Parathyroid adenoma (tissue), 2 donors: ENCODE data around the gene RAP1GAP.

ENCODE experiments used
- H2AFZ ChIP-seq: fragments of 300-600 bp; sonication (generic); one replicate; pipeline ENCODE4 v1.7.0; 2017; ENCODE audit warnings: antibody characterized with exemption, mild to moderate bottlenecking
- H3K27ac ChIP-seq: fragments of 300-600 bp; sonication (generic); one replicate; pipeline ENCODE4 v1.7.0; 2017
- H3K27me3 ChIP-seq: fragments of 300-600 bp; sonication (generic); one replicate; pipeline ENCODE4 v1.7.0; 2017; ENCODE audit warnings: low read length; ENCODE audit not compliant: control insufficient read depth, insufficient read depth
- H3K36me3 ChIP-seq: fragments of 300-600 bp; sonication (generic); one replicate; pipeline ENCODE4 v1.7.0; 2017; ENCODE audit warnings: low read length; ENCODE audit not compliant: control insufficient read depth, insufficient read depth
- H3K4me1 ChIP-seq: fragments of 300-600 bp; sonication (generic); one replicate; pipeline ENCODE4 v1.7.0; 2017; ENCODE audit warnings: control low read depth
- H3K4me2 ChIP-seq: fragments of 300-600 bp; sonication (generic); one replicate; pipeline ENCODE4 v1.7.0; 2017; ENCODE audit warnings: low read length
- H3K4me3 ChIP-seq: fragments of 300-600 bp; sonication (generic); one replicate; pipeline ENCODE4 v1.7.0; 2017; ENCODE audit warnings: low read depth, low read length
- H3K79me2 ChIP-seq: fragments of 300-600 bp; sonication (generic); one replicate; pipeline ENCODE4 v1.7.0; 2017; ENCODE audit warnings: control low read depth
- H3K9ac ChIP-seq: fragments of 300-600 bp; sonication (generic); one replicate; pipeline ENCODE4 v1.7.0; 2017; ENCODE audit warnings: mild to moderate bottlenecking
- H3K9me3 ChIP-seq: fragments of 300-600 bp; sonication (generic); one replicate; pipeline ENCODE4 v1.7.0; 2017; ENCODE audit warnings: low read length; ENCODE audit not compliant: control insufficient read depth
- TF ChIP-seq, protein P1 (sequence below): fragments of 300-600 bp; sonication (generic); IDR thresholded peaks from one replicate; pipeline ENCODE4 v1.7.0; 2017; ENCODE audit warnings: antibody characterized with exemption, mild to moderate bottlenecking
- donor health status: primary hyperparathyroidism.

The RAP1GAP gene

DNA sequence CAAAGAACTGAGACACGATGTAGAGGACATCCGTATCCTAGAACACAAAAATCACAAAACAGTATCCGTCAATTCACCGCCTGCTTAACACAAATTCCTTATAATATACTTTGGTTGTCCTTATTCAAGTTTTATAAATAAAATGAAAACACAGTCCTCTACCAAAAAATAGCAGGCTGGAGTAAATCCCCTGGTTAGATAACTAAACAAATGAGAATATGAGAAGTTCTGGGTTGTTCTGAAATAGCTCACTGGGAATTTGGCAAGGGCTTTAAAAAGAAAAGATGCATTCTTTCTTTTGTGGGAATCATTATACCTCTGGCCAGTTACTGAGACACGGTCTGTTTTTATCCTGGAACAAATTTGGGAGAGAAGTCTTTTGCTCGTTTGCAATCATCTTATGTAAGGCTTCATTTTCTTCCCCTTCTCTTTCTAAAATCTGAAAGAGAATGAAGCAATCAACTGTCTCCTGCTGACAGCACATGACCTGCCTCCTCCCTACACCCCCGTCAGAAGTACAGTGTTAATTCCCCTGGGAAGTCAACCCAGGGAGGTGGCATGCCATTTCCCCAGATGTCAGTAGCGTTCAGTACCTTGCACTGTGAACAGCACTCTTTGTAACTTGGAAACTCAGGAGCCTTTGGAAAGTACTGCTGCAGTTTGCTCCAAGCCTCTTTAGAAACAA lies 37.1 kb upstream of the RAP1GAP start:
- Histone ChIP-seq H3K27me3 (no peaks in the 10 kb centered on the region), H3K9me3 (no peaks in the 10 kb centered on the region), H3K79me2 (no peaks in the 10 kb centered on the region), H3K27ac (no peak overlapping the region), H3K4me3 (no peak overlapping the region), H3K36me3 (no peaks in the 10 kb centered on the region), H3K4me2 (no peak overlapping the region), H3K4me1 (no peaks in the 10 kb centered on the region), H3K9ac (no peak overlapping the region), H2AFZ (no peak overlapping the region)
- TF ChIP-seq, protein P1, sequence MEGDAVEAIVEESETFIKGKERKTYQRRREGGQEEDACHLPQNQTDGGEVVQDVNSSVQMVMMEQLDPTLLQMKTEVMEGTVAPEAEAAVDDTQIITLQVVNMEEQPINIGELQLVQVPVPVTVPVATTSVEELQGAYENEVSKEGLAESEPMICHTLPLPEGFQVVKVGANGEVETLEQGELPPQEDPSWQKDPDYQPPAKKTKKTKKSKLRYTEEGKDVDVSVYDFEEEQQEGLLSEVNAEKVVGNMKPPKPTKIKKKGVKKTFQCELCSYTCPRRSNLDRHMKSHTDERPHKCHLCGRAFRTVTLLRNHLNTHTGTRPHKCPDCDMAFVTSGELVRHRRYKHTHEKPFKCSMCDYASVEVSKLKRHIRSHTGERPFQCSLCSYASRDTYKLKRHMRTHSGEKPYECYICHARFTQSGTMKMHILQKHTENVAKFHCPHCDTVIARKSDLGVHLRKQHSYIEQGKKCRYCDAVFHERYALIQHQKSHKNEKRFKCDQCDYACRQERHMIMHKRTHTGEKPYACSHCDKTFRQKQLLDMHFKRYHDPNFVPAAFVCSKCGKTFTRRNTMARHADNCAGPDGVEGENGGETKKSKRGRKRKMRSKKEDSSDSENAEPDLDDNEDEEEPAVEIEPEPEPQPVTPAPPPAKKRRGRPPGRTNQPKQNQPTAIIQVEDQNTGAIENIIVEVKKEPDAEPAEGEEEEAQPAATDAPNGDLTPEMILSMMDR: no peak

DNA sequence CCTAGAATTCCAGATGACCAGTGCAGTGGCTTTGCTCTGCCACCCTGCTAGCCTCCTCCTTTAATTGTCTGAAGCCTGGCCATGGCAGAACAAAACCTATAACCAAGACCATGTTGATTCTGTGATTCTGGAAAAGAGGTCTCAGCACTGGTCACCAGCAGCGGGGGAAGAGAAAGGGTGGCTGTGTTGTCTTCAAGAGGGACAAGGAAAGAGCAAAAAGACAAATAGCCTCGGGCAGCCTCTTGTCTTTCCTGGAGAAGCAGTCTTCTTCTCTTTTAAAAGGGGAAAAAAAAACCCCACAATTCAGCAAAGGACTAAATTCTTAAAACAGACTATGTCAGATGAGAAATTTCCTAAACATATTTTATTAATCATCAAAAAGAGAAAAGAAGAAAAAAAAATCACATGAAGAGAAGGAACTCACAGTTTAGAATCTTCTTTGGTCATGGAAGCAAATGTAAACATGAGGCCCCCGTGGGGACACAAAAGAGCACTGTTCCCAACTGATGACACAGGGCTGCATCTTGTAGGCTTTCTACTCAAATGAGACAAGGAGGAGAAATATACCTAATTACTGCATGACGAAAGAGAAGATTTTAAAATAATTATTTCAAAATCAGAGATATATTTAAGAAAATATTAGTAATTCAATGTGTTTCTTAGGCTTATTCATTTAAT lies 36.3 kb upstream of the RAP1GAP start:
- Histone ChIP-seq H3K27me3 (no peaks in the 10 kb centered on the region), H3K4me2 (no peak overlapping the region), H3K9me3 (no peaks in the 10 kb centered on the region), H2AFZ (no peak overlapping the region), H3K27ac (no peak overlapping the region), H3K4me3 (no peak overlapping the region), H3K9ac (no peak overlapping the region), H3K79me2 (no peaks in the 10 kb centered on the region), H3K4me1 (no peaks in the 10 kb centered on the region), H3K36me3 (no peaks in the 10 kb centered on the region)
- TF ChIP-seq, protein P1: no peak

DNA sequence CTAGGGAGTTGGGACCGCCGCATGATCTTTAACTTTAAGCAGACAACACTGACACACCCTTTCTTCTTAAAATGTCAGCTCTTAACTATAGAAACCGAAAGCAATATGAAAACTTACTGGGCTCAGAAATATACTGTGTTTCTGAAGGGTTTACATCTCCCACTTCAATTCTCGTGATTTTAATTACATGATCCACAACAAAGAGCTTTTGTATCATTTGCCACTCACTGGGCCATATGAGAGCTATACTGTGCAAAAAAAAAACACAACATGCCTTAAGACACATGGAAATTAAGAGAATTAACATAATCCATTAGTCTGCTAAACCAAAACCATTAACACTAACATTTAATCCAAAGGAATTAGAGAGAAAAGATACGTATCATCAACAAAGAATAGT lies 35.0 kb upstream of the RAP1GAP start:
- Histone ChIP-seq H3K36me3 (no peaks in the 10 kb centered on the region), H3K27ac (no peak overlapping the region), H3K79me2 (no peaks in the 10 kb centered on the region)

DNA sequence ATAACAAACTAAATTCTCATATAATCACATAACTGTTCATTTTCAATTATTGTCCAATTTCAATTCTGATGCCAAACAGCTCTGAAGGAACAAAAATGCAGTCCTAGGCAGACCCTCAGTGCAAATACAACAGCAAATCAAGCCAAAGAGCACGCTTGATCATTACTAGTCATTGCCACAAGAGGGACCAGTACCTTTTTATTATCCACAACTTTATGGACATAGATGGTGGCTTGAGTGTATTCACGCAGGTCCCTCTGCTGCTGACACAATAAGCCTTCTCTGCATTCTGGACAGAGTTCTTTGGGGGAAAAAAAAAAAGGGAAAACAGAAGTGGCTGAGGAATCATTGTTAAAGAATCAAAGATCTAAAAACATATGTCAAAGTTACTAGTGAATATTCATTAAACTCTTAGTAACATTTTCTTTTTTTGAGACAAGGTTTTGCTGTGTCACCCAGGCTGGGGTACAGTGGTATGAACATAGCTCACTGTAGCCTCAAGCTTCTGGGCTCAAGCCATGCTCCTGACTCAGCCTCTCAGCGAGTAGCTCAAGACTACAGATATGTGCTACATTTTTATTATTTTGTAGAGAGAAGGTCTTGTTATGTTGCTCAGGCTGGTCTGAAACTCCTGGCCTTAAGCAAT lies 34.3 kb upstream of the RAP1GAP start:
- no peaks in the 10 kb centered on the region for H3K4me1 ChIP-seq
- no peaks in the 10 kb centered on the region for H3K36me3 ChIP-seq
- no peak overlapping the region for H3K9ac ChIP-seq
- no peaks in the 10 kb centered on the region for H3K9me3 ChIP-seq
- H3K27ac ChIP-seq: no peak overlapping the region
- no peaks in the 10 kb centered on the region for H3K79me2 ChIP-seq
- no peak overlapping the region for H3K4me2 ChIP-seq
- TF ChIP-seq, protein P1: no peak
- H3K4me3 ChIP-seq: no peak overlapping the region
- no peaks in the 10 kb centered on the region for H3K27me3 ChIP-seq
- no peak overlapping the region for H2AFZ ChIP-seq

More for the DNA sequence above, 35.0 kb upstream of the RAP1GAP start:
- Histone ChIP-seq H3K4me1 (no peaks in the 10 kb centered on the region), H3K9ac (no peak overlapping the region), H3K9me3 (no peaks in the 10 kb centered on the region), H3K4me2 (no peak overlapping the region), H3K27me3 (no peaks in the 10 kb centered on the region), H3K4me3 (no peak overlapping the region), H2AFZ (no peak overlapping the region)
- TF ChIP-seq, protein P1: no peak
